GM10248 (cell line): ENCODE data around the gene HOXA11.

Source experiments
- CTCF ChIA-PET: fragments of 300-600 bp; sonication (Branson Sonifier 250); formaldehyde crosslinking; extraction: SDS; loops from one replicate; lab custom pipeline; 2021; ENCODE audit warnings: antibody characterized with exemption; lab: Yijun Ruan, JAX
- POLR2A ChIA-PET: fragments of 350-650 bp; sonication (Branson Sonifier 250); formaldehyde crosslinking; extraction: SDS; loops from one replicate; lab custom pipeline; 2020; ENCODE audit warnings: antibody characterized with exemption; lab: Yijun Ruan, JAX
- DNase-seq: peaks from one replicate; pipeline ENCODE4 v3.0.0; 2012; ENCODE audit errors: extremely low spot score
- TF ChIP-seq, protein P1 (sequence below): IDR thresholded peaks from 2 replicates; pipeline ENCODE4 v1.5.1; 2012; ENCODE audit warnings: mild to moderate bottlenecking, low read depth; ENCODE audit errors: extremely low read depth, missing control alignments, control extremely low read depth

HOXA11 gene

DNA sequence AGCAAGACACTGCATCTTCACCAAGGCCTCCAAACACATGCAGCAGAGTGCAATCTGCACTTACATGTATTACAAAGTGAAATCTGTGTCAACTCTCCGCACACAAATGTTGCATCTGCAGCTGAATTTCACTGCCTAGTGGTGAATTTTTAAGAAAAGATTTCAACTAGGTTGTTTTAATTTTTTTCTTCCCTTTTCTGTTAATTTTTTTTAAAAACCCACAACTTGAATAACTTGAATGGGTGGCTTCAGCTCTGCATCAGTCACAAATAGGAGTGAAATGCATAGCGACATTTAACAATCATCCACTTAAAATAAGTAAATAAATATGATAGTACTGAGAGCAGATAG is 8.9 kb upstream of the HOXA11 start:
- no peak for DNase-seq
- ChIA-PET CTCF (interaction anchor here (0.7 to 4.9 kb wide), 5 partner anchors 40 to 903 kb away, joined by 3 to 79 read pairs (median 26); no protein-coding TSS in a partner anchor), POLR2A (no interaction called here)
- TF ChIP-seq, protein P1, sequence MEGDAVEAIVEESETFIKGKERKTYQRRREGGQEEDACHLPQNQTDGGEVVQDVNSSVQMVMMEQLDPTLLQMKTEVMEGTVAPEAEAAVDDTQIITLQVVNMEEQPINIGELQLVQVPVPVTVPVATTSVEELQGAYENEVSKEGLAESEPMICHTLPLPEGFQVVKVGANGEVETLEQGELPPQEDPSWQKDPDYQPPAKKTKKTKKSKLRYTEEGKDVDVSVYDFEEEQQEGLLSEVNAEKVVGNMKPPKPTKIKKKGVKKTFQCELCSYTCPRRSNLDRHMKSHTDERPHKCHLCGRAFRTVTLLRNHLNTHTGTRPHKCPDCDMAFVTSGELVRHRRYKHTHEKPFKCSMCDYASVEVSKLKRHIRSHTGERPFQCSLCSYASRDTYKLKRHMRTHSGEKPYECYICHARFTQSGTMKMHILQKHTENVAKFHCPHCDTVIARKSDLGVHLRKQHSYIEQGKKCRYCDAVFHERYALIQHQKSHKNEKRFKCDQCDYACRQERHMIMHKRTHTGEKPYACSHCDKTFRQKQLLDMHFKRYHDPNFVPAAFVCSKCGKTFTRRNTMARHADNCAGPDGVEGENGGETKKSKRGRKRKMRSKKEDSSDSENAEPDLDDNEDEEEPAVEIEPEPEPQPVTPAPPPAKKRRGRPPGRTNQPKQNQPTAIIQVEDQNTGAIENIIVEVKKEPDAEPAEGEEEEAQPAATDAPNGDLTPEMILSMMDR = no peak

DNA sequence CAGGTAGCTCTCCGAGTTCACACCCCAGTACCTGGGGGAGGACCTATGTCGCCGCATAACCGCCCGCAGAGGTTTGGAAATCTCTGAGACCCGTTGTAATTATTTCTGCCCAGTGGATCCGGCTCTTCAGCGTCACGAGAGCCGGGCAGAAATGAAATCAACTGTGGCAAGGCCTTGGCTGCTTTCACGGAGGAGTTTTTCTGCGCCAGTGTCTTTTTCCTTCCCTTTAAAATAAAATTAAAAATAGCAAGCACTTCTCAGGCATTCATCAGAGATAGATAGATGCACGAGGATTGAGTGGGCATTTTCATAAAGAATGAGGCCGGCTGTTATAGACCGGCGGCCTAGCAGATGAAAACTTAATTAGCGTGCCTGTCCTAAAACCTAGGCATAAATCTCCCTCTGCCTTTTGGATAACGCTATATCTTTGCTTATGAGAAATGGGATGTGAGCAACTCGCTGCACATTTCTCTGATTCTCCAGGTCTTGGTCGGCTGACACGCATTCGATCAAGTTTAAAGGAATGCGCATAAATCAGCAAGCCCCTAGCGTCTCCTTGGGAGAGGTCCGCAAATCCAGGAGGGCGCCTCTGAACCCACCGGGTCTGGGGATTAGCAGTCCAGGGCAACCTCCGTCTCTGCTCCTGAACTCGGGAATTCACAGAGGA is 8.4 kb upstream of the HOXA11 start:
- TF ChIP-seq, protein P1 = no peak
- POLR2A ChIA-PET = no interaction called here
- CTCF ChIA-PET = interaction anchor here (0.7 to 4.9 kb wide), 3 partner anchors 383 to 827 kb away, joined by 3 to 79 read pairs (median 37); no protein-coding TSS in a partner anchor
- DNase-seq = no peak

DNA sequence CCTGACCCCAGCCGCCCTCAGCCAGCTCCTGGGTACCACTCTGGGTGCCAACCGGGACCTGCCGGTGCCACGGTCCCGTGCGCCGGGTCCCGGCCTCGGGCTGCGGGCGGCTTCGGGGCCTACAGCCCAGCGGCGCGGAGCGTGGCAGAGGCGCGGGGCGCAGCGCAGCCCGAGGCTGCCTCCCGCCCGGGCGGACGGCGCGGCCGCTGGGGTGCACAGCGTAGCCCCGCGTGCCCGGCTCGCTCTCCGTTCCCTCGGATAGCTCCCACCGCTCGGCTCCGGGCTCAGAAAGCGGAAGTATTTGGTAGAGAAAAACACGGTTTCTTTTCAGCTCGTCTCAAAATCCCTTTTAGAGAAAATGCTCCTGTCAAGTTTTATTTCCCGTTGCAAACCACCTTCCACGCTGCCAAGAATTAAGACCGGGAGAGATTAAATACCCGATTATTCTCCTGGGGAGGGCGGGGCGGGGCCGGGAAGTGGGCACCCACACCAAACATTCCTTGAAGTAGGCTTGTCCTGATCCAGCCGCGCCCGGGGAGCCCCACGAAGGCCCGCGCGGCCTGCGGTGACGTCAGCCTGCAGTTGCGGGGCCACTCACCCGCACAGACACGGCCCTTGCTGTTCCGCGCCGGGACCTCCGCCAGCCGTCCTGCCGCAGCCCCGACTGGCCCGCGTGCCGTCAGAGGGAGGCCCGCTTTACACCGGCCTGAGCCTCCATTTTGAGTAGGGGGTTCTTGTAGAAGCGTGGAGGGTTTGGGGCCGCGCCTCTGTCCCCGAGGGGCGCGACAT is 7.7 kb upstream of the HOXA11 start:
- POLR2A ChIA-PET = no interaction called here
- DNase-seq = no peak
- CTCF ChIA-PET = interaction anchor here (2.4 to 4.9 kb wide), 2 partner anchors 727 to 828 kb away, joined by 8 to 79 read pairs; no protein-coding TSS in a partner anchor
- TF ChIP-seq, protein P1 = no peak

DNA sequence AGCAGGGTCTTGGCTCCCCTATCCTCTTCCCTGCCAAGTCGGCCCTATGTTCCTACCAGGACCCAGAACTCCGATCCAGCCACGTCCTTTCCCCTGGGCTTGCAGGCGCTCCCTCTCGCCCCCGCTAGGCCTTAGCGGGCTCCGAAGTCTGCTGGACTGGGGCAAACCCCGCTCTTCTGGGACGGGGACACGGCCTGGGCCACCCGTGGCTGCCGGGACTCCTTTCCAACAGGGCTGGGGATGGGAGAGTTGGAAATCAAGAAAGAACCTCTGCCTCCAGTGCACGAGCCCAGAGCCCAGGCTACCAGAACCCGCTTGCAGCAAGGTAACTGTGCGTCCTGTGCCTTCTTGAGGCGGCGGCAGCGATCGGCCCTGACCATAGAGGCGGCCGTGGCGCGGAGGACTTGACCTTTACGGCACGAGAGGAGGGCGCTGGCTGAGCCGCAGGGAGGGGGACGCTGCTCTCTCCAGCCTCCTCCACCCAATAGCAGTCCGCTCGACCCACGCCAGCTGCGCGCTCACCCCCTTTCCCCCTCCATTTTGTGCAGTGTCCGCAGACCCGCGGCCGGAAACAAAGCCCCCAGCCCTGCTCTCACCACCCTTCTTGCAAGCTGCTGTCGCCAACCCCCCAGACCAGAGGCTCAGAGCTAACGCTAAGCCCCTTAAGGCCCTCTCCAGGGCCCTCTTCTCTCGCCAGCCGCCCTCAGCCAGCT is 7.0 kb upstream of the HOXA11 start:
- POLR2A ChIA-PET = no interaction called here

DNA sequence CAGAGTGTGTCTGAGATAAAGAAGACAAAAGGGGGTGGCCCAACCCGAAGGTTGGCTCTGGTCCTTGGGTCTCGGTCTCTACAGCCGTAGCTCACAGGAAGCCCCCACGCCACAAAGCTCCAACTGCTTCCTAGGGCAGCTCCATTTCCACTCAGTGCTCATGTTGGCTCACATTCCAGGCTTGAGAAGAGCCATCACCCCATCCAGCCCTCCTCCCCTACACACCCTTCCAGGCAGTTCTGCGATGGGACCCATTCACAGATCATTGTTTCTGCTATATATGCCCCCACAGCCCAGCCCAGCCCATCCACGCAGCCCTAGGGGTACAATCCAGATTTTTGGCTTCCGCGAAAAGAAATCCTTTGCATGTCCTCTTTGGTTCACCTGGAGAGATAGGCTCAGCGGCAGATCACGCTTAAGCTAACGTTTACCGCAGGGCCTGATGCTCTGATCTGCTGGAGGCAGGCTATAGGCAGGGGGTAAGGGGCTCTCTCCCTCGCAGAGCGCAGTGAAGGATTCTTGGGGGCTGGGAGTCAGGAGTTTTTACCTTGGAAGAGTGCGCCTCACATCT is 6.2 kb upstream of the HOXA11 start:
- DNase-seq = no peak
- CTCF ChIA-PET = interaction anchor here (0.9 to 2.4 kb wide), 4 partner anchors 12 to 829 kb away, joined by 3 to 11 read pairs (median 7); no protein-coding TSS in a partner anchor
- POLR2A ChIA-PET = no interaction called here
- TF ChIP-seq, protein P1 = no peak

More for the DNA sequence above, 7.0 kb upstream of the HOXA11 start:
- TF ChIP-seq, protein P1 = no peak
- DNase-seq = no peak
- CTCF ChIA-PET = interaction anchor here (2.4 to 4.9 kb wide), 2 partner anchors 728 to 829 kb away, joined by 8 to 79 read pairs; no protein-coding TSS in a partner anchor

DNA sequence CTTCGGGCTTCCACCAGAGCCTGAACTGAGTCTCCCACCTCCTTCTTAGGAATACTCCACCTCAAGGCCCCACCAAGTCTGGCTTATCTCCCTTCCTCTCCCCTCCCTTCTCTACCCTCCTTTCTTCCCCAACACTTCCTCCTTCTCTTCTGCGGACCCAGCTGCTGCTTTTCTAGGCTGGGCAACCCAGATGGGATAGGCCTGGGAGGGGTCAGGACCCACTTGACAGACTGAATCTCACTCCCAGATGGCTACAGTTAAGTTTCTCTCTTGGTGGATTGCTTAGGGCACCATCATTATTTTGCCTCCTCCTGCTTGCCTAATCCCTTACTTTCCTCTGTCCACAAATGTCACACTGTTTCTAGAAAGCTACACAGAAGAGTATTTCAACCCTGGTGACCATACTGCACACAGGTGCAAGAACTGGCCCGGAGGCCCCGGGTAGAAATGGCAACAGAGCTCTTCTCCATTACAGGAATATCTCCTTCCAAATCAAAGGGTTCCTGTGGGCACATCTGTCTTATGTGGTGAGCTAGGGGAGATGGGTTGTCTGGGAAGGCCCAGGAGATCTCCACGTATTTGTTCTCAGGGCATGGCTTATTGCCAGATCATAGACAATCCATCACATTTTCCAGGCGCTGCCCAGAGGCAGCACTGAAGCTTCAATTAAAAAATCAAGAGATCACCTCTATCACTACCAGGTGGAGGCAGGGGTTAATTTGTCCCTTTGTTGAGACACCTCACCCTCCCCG is 5.1 kb upstream of the HOXA11 start:
- TF ChIP-seq, protein P1 = no peak
- ChIA-PET CTCF (interaction anchor here (2.0 to 2.3 kb wide), 2 partner anchors 11 to 29 kb away, joined by 6 to 11 read pairs; no protein-coding TSS in a partner anchor), POLR2A (no interaction called here)
- DNase-seq = no peak
